Jurkat, Clone E6-1 (cell line): ENCODE data around the gene ZNF215. TPM values are rescaled to one million over a fixed set of nuclear protein-coding genes. Genes with fewer than 3 reads are reported as not detected.
"Not testable (repeated sequence)": the region's sequence is repeated elsewhere in the genome, so short reads cannot be mapped to it uniquely, and the experiment has no call there.

ENCODE experiments used
- DNase-seq: peaks from one replicate; pipeline ENCODE4 v3.0.0-alpha.2; 2011; ENCODE audit warnings: low read depth, low spot score
- H3K4me3 ChIP-seq: 2 replicates; pipeline ENCODE4 v1.5.1; 2011; ENCODE audit warnings: mild to moderate bottlenecking, low read length, control low read depth, moderate library complexity
- polyA plus RNA-seq: library from polyadenylated mRNA; unstranded; fragments of >200 nt; gene quantifications from one replicate; pipeline ENCODE4 v1.2.1, GENCODE V29; 2012; ENCODE audit warnings: missing spikeins; ENCODE audit not compliant: insufficient read length, insufficient read depth

Gene ZNF215
- polyA plus RNA-seq = not detected

DNA sequence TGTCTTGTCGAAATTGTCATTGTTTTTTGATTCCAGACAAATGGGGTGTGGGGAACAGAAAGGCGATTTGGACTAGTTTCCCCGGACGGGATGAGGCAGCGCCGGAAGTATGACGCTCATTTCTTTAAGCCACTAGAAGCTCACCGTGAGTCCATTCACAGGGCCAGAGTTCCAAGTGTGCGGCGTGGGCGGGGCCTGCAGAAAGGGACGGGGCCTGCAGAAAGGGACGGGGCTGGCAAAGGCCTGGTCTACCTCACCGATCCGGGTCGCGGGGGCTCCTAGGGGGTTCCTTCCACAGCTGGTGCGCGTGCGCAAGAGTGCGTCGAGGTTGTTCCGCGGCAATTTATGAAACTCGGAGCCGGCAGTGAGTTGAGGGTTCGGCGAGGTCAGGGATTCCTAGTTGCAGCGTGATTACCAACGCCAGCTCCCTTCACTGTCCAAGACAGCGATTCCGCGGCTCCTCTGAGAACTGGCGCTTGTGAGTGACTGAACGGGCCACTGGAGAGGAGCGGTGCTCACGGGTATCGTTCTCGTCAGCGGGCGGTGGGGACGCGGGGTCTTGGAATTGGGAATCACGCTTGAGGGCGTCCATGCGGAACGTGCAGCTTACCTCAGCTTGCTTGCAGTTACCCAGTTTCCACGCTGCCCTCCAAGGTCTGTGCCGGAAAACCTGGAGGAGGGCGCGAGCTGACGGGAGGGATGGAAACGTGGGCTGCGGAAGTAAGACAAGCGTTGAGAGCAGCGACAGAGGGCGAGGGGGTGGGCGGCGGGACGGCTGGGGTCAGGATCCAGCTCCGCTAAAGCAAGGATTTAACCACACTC, at the start of gene ZNF215:
Gene ZNF215, plus strand, starts transcription at position 219 of the 822 bp plus-strand sequence. CDS start 5,847 bp downstream, outside the sequence.
- H3K4me3 ChIP-seq = no peak within 1 kb of the TSS
- DNase-seq = no peak

DNA sequence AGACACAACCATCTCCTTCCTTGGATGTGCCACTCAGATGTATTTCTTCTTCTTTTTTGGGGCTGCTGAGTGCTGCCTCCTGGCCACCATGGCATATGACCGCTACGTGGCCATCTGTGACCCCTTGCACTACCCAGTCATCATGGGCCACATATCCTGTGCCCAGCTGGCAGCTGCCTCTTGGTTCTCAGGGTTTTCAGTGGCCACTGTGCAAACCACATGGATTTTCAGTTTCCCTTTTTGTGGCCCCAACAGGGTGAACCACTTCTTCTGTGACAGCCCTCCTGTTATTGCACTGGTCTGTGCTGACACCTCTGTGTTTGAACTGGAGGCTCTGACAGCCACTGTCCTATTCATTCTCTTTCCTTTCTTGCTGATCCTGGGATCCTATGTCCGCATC, 49.3 kb upstream of the ZNF215 start:
- H3K4me3 ChIP-seq = no peak overlapping the region
- DNase-seq = no peak

DNA sequence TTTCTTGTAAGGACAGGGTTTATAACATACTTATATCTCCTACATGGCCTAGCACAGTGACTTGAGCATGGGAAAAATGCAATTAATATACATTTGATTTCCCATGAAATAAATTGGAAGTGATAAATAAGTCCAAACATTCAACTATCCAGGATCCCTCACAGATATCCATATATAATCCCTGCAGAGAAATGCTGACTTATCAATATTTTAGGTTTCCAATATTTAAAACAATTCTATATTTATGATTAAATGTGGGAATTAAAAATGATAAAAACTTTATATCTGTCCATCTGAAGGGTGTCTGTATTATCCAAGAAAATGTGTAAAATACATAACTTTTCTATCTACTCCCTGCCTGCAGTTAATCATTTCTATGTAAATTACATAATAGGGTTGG, 43.5 kb upstream of the ZNF215 start:
- DNase-seq = no peak
- H3K4me3 ChIP-seq = no peak overlapping the region

DNA sequence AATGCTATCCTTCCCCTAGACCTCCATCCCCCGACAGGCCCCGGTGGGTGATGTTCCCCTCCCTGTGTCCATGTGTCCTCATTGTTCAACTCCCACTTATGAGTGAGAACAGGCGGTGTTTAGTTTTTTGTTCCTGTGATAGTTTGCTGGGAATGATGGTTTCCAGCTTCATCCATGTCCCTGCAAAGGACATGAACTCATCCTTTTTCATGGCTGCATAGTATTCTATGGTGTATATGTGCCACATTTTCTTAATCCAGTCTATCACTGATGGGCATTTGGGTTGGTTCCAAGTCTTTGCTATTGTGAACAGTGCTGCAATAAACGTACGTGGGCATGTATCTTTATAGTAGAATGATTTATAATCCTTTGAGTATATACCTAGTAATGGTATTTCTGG, 38.5 kb upstream of the ZNF215 start:
- not testable (repeated sequence) for DNase-seq

DNA sequence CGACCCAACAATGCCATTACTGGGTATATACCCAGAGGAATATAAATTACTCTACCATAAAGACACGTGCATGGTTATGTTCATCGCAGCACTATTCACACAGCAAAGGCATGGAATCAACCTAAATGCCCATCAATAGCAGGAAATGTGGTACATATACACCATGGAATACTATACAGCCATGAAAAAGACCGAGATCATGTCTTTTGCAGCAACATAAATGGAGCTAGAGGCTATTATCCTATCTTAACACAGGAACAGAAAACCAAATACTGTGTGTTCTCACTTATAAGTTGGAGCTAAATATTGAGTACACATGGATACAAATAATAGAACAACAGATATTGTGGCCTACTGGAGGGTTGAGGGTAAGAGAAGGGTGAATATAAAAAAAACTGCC, 37.4 kb upstream of the ZNF215 start:
- DNase-seq = no peak
- H3K4me3 ChIP-seq = no peak overlapping the region

More for the DNA sequence above, 38.5 kb upstream of the ZNF215 start:
- H3K4me3 ChIP-seq = not testable (repeated sequence)

DNA sequence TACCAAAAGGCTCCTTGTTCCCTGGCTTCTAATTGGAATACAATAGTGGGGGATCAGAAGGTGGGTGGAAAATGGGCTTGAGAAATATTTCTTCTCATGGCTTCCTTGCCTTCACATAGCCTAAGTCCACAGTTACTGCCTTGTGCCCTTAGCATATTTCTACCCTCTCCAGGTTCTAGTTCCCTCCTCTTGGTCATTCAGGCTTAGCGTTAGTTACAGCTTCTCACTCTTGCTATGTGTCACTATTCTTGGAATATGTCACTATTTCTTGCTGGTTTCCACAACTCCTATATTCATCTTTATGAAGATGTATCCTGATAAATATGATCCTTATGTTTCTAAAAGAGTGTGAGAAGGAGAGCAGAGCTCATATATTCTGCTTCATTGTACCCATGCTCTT, 36.4 kb upstream of the ZNF215 start:
- H3K4me3 ChIP-seq = no peak overlapping the region
- no peak for DNase-seq

DNA sequence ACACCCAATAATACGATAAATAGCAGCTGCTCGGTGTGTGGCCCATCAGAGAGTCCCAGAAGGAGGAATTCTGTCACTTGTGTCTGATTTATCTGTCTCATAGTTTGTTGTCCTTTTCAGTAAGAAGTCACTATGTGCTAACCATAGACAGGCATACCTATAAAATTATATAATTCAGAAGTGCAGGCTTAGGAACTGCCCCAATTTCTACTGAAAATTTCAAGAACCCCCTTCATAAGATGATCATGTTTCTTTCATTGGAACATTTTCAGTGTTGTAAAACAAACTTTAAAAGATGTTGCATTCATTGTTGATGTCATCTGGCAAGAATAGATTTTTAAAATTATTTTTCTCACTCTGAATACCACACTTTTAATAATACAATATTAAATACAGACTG, 33.8 kb upstream of the ZNF215 start, which contains the start of gene OR2D2:
Gene OR2D2, minus strand, starts transcription at position 101 of the 400 bp plus-strand sequence. Its CDS starts 0 bp downstream, at position 101.
- no peak for DNase-seq
- no peak within 1 kb of the TSS for H3K4me3 ChIP-seq

DNA sequence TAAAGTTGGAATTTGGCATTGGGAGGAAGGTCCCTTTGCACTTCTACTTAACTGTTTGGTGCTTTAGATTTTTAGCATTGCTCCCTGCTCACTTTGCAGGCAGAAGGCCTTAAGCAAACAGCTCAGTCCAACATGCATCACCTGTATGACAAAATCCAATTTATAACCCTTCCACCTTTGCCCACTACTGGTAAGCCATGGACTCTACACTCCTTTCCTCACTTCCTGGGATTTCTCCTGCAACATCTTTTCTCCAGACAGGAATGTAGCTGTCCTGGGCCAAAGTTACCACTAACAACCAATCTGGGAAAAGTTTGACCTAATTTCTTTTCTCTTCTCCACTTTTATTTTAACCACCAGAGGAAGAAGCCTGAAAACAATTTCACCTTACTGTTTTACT, 32.1 kb upstream of the ZNF215 start:
- no peak for DNase-seq
- H3K4me3 ChIP-seq = no peak overlapping the region

DNA sequence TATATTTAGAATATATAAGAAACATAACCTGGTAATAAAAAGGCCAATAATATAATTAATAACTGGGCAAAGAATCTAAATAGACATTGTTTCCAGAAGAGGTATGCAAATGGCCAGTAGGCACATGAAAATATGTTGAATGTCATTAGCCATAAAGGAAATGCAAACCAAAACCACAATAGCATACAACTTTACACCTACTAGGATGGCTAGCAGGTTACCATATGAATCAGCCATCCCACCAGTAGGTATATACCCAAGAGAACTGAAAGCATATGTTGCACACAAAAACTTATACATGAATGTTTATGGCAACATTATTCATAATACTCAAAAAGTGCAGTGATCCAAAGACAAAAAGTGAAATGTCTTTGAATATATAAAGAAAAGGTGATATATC, 31.2 kb upstream of the ZNF215 start:
- no peak for DNase-seq
- H3K4me3 ChIP-seq = no peak overlapping the region

DNA sequence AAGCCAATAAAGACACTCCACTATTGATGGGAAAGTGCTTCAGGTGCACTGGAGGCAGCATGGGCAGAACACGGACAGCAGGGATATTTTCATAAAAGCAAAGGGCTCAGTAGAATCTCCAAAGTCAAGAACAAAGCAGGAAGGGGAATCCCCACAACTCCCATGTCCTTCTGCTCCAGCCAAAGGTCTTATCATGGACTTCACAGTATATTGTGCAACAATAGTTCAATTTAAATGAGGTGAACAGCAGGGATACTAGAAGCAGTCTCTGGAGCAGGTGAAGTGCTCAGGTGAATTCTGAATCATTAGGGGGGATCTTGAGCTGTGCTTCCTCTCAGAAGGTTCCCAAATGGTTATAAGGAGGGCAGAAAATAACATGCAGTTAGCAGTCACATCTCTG, 27.3 kb upstream of the ZNF215 start:
- DNase-seq = no peak
- no peak overlapping the region for H3K4me3 ChIP-seq

DNA sequence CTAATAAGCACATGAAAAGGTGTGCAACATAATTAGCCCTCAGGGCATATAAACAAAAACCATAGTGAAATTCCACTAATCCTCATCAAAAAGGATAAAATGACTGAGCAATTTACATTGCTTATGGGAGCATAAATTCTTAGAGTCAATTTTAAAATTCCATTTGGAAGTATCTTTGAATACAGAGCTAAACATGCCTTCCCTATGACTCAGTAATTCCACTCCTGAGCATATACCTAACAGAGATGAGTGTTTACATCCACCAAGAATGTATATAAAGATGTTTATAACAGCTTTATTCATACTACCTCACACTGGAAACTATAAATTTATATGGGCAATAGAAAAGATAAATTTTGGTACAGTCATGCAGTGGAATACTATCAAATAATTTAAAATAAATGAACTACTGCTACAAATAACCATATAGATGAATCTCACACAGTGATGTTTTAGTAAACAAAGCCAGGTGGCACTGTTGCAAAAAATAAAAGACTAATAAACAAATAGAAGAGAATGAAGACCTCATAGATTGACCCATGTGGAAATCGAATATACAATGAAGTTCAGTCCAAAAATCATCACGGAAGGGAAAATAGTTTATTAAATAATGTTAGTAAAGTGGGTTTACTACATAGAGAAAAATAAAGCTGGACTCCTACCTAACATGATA, 25.8 kb upstream of the ZNF215 start:
- no peak for DNase-seq
- no peak overlapping the region for H3K4me3 ChIP-seq

DNA sequence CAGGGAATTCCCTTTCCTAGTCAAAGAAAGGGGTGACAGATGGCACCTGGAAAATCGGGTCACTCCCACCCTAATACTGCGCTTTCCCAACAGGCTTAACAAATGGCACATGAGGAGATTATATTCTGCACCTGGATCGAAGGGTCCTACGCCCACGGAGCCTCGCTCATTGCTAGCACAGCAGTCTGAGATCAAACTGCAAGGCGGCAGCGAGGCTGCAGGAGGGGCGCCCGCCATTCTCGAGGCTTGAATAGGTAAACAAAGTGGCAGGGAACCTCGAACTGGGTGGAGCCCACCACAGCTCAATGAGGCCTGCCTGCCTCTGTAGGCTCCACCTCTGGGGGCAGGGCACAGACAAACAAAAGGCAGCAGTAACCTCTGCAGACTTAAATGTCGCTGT, 21.4 kb upstream of the ZNF215 start:
- not testable (repeated sequence) for DNase-seq, H3K4me3 ChIP-seq

DNA sequence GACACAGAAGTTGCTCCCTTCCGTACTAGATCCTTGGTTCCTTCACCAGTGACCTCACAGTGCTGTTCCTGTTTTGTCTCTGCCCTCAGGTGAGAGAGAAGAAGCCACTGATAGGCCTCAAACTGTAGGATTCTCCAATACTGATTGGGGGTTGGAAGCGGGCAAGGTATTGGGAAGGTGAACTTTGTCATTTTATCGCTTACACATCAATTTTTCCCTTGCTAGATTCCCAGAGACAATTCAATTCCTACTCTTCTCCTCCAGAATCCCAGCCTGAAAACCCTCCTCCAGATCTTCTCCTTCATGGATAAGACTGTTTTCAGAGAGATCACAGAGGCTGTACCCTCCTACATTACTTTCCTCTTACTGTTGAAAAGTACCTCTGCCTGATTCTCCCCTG, 14.8 kb upstream of the ZNF215 start:
- H3K4me3 ChIP-seq = no peak overlapping the region
- DNase-seq = no peak

DNA sequence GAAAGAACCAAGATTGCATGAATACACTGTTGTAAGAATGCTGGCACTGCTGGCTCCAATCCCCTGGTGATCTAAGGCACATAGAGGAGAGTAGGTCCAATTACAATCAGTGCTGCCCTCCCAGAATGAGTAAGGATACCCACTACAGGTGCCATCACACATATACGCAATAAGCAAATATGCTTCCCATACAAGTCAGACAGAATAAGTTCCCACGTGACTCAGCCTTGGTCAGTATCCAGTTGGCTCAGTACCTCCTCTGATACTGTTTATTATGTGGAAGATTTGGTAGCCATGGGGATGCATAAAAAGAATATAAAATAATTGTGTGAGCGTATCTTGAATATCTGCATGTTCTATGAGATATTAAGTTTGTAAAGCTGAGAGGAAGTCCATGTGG, 14.3 kb upstream of the ZNF215 start:
- DNase-seq = no peak
- no peak overlapping the region for H3K4me3 ChIP-seq

DNA sequence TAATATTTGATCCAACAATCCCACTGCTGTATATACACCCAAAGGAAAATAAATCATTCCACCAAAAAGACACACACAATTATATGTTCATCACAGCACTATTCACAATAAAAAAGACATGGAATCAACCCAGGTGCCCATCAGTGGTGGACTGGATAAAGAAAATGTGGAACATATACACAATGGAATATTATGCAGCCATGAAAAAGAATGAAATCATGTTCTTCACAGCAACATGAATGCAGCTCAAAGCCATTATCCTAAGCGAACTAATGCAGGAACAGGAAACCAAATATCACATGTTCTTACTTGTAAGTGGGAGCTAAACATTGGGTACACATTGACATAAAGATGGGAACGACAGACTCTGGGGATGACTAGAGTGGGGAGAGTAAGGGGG, 6.5 kb upstream of the ZNF215 start:
- no peak for DNase-seq
- H3K4me3 ChIP-seq = no peak overlapping the region

DNA sequence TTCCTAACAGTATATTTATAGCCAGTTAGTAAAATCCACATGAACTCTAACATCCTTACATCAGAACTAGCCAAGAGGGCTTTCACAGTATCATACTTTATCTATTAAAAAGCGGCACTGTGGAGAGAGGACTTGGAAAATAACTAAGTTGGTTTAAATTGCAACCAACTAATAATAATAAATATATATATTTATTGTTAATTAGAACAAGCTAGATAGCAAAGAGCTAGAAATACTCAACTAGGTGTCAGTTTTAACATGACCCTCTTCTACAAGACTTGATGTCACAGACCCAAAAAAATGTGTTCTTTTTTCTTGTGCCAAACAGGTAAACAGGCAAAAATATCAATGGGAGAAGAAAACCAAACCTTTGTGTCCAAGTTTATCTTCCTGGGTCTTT, 5.5 kb upstream of the ZNF215 start, which contains the start of gene OR2D3:
Gene OR2D3, plus strand, starts transcription at position 301 of the 400 bp plus-strand sequence. Its CDS starts 0 bp downstream, at position 301.
- H3K4me3 ChIP-seq = no peak within 1 kb of the TSS
- DNase-seq = no peak

DNA sequence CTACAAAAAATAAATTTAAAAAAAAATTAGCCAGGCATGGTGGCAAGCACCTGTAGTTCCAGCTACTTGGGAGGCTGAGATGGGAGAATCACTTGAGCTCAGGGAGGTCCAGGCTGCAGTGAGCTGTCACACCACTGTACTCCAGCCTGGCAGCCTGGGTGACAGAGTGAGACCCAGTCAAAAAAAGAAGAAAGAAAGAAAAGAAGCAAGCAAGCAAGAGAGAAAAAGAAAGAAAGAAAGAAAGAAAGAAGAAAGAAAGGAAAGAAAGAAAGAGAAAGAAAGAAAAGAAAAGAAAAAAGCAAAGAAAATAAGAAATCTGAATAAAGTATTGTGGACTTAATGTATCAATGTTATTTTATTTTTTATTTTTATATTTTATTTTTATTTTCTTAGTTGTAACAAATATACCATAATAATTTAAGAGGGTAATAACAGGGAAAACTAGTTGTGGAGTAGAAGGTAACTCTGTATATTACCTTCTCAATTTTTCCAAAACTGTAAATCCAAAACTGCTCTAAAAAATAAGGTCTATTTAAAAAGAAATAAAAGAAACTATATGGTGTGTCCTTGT, 1.1 kb upstream of the ZNF215 start:
- DNase-seq = no peak
- no peak overlapping the region for H3K4me3 ChIP-seq

DNA sequence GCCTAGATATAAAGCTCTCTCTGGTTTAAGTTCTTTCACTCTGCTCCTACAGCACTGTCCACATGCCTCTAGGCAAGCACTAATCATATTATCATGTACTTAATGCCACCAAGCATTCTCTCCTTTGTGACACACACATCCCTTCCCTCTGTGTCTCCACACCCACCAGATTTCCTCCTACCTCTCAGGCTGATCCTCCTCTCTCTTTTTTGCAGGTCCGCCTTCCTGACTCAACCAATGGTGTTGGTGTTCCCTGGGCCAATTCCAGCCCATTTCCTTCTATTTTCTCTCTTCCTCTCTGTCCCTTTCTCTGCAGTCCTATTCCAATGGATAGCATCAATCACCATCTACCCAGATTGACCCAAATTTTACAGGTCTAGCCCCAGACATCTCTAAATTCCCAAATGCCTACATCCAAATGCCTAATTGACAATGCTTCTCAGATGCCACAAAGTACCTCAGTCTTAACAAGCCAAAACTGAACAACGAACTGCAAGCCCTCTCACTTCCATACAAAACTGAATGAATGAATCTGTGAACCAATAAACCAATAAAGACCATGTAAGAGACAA, 504 bp upstream of the ZNF215 start:
- no peak overlapping the region for H3K4me3 ChIP-seq
- DNase-seq = no peak

DNA sequence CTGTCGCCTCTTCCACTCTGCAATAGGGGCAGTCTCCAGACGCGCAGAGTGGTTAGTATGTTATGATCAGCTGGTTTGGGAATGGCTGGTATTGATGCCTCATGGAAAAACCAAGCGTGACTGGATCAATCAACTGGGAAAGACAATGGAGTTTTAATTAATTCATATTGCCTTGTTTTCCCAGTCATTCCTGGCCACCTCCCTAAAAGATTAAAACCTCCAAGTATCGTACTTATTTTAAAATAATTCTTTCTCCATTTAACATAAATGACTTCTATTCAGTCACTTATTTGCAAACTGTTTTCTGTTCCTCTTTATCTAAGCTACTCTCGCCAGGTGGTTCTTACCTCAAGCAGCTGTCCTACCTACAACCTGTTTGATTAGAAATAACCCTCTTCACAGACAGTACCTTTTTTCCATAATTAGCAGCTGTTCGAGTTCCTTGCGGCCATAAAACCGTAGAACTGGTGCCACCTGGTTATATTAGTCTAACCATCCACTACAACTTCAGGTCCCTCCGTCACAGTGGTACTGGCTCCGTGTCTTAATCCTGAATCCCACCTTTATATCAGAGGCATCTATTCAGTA, 898 bp downstream of the ZNF215 start:
- H3K4me3 ChIP-seq = no peak overlapping the region
- DNase-seq = no peak
